Testis (tissue), 2 donors: Measurements from ENCODE around the gene ZNF524.

ENCODE experiments used
- POLR2A ChIP-seq: fragments of 450-650 bp; IDR thresholded peaks from one replicate; pipeline ENCODE4 v1.6.1; 2017; ENCODE audit warnings: antibody characterized with exemption, mild to moderate bottlenecking, moderate library complexity
- TF ChIP-seq, protein P1 (sequence below), 3 experiments: fragments of 450-650 bp in 2 of 3; fragments of 200-600 bp in 1 of 3; sonication (generic) in 1 of 3; IDR thresholded peaks; one replicate each; pipeline ENCODE4 v1.5.1; 2016 to 2019; ENCODE audit warnings: antibody characterized with exemption in 3 of 3, mild to moderate bottlenecking in 2 of 3, moderate library complexity in 1 of 3

- TF ChIP-seq, protein P1, sequence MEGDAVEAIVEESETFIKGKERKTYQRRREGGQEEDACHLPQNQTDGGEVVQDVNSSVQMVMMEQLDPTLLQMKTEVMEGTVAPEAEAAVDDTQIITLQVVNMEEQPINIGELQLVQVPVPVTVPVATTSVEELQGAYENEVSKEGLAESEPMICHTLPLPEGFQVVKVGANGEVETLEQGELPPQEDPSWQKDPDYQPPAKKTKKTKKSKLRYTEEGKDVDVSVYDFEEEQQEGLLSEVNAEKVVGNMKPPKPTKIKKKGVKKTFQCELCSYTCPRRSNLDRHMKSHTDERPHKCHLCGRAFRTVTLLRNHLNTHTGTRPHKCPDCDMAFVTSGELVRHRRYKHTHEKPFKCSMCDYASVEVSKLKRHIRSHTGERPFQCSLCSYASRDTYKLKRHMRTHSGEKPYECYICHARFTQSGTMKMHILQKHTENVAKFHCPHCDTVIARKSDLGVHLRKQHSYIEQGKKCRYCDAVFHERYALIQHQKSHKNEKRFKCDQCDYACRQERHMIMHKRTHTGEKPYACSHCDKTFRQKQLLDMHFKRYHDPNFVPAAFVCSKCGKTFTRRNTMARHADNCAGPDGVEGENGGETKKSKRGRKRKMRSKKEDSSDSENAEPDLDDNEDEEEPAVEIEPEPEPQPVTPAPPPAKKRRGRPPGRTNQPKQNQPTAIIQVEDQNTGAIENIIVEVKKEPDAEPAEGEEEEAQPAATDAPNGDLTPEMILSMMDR (IDR thresholded peaks at IDR 0.05), result no peak
- no peak for TF ChIP-seq POLR2A
These were observed 35.2 kb downstream of the ZNF524 start for GRCh38 chr19:55635334-55635717.
